ENCODE measurements around the gene CPNE2.

DNA sequence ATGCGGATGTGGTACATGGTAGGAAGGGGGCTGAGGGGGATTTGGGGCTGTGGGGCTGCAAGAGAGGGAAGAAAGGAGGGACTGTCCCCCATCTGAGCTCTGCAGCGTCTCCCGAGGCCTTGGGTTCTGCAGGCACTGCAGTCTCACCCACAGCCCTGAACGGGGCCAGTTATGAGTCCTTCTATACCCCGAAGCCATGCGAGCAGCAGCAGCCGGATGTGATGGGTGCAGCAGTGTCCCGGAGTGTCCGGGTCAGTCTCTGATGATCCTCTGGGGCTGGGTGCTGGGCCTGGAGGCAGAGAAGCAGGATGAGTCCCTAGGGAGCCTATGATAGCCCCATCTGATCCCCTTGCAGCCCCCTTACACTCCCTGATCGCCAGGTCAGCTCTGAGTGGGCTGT, 41.5 kb downstream of the CPNE2 start:
- TF ChIP-seq POLR2A (IDR thresholded peaks at IDR 0.05) = no peak
- TF ChIP-seq, protein P1, sequence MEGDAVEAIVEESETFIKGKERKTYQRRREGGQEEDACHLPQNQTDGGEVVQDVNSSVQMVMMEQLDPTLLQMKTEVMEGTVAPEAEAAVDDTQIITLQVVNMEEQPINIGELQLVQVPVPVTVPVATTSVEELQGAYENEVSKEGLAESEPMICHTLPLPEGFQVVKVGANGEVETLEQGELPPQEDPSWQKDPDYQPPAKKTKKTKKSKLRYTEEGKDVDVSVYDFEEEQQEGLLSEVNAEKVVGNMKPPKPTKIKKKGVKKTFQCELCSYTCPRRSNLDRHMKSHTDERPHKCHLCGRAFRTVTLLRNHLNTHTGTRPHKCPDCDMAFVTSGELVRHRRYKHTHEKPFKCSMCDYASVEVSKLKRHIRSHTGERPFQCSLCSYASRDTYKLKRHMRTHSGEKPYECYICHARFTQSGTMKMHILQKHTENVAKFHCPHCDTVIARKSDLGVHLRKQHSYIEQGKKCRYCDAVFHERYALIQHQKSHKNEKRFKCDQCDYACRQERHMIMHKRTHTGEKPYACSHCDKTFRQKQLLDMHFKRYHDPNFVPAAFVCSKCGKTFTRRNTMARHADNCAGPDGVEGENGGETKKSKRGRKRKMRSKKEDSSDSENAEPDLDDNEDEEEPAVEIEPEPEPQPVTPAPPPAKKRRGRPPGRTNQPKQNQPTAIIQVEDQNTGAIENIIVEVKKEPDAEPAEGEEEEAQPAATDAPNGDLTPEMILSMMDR (IDR thresholded peaks at IDR 0.05) = no peak
- TF ChIP-seq POLR2AphosphoS5 (IDR thresholded peaks at IDR 0.05) = no peak

Data from upper lobe of left lung (tissue), 4 donors.